Measurements from ENCODE around the gene OR5J2.
"Not testable (repeated sequence)": the region's sequence is repeated elsewhere in the genome, so short reads cannot be mapped to it uniquely, and the experiment has no call there.

OR5J2 gene

DNA sequence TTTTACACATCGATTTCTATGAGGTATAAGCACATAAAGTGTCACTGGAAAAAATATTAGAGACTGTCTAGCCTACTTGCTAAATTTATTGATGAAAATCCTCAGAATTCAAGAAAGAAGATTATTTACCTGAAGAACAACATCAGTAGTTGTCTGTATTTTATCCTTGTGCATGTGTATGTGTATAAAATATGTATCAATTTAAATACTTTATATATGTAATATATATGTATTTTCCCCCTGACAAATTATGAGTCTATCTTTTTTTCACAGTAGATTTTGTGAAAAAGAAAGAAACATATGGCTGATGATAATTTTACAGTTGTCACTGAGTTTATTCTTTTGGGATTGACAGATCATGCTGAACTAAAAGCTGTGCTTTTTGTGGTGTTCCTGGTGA lies at the start of gene OR5J2:
TSS of gene OR5J2 (plus strand) at position 301 of the 400 bp plus-strand sequence. CDS start at position 301, 0 bp downstream.
- no peaks in the 10 kb centered on the region for H3K36me3 ChIP-seq (ENCODE audit: control insufficient read depth in 5 of 5, insufficient read depth in 5 of 5, low read length in 5 of 5)
- no peak within 1 kb of the TSS for H3K9ac ChIP-seq (ENCODE audit: low read length in 5 of 5)
- H3K27ac ChIP-seq (ENCODE audit: low read depth, low read length) = no peak within 1 kb of the TSS
- H3K27me3 ChIP-seq (ENCODE audit: control insufficient read depth in 5 of 5, insufficient read depth in 4 of 5, low read length in 5 of 5) = no peaks in the 10 kb centered on the region
- no peak within 1 kb of the TSS for H3K4me3 ChIP-seq (ENCODE audit: low read depth in 1 of 5, low read length in 5 of 5)
- H3K4me1 ChIP-seq (ENCODE audit: control insufficient read depth in 5 of 5, insufficient read depth in 5 of 5, low read length in 5 of 5) = no peaks in the 10 kb centered on the region
- H3K9me3 ChIP-seq (ENCODE audit: control insufficient read depth in 5 of 5, low read length in 5 of 5) = peaks cover 0 to 20% (median 17%) of the 10 kb centered on the region in 5 donors

DNA sequence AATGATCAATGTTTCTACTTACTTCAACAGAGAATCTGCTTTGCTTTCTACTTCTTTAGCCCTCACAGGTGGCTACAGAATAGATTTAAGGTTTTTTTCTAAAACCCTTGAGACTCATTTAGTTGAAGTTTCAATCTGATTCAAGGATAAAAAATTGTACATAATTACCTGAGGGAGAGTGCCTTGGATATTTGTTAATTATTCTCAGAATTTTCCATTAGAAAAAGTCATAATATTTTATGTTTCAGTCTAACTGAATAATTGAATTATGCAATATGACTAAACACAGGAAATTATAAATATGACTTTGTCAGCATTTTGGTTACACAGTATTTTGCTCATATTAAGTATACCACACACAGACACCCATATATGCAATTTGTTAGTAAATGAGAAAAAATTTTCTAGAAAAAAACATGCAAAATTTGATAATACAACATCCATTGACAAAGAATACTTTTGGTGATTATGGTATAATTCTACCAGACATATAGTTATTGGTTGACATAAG lies 36.2 kb upstream of the OR5J2 start, which contains the start of gene OR8J3:
TSS of gene OR8J3 (minus strand) at position 51 of the 511 bp plus-strand sequence. CDS start 2,483 bp downstream, outside the sequence.
- H3K9ac ChIP-seq (ENCODE audit: low read length in 5 of 5) = no peak within 1 kb of the TSS
- no peaks in the 10 kb centered on the region for H3K36me3 ChIP-seq (ENCODE audit: control insufficient read depth in 5 of 5, insufficient read depth in 5 of 5, low read length in 5 of 5)
- H3K4me3 ChIP-seq (ENCODE audit: low read depth in 1 of 5, low read length in 5 of 5) = no peak within 1 kb of the TSS
- no peaks in the 10 kb centered on the region for H3K27me3 ChIP-seq (ENCODE audit: control insufficient read depth in 5 of 5, insufficient read depth in 4 of 5, low read length in 5 of 5)
- no peaks in the 10 kb centered on the region for H3K4me1 ChIP-seq (ENCODE audit: control insufficient read depth in 5 of 5, insufficient read depth in 5 of 5, low read length in 5 of 5)
- H3K27ac ChIP-seq (ENCODE audit: low read depth, low read length) = no peak within 1 kb of the TSS
- H3K9me3 ChIP-seq (ENCODE audit: control insufficient read depth in 5 of 5, low read length in 5 of 5) = peaks cover 0 to 2% (median 0%) of the 10 kb centered on the region in 5 donors

DNA sequence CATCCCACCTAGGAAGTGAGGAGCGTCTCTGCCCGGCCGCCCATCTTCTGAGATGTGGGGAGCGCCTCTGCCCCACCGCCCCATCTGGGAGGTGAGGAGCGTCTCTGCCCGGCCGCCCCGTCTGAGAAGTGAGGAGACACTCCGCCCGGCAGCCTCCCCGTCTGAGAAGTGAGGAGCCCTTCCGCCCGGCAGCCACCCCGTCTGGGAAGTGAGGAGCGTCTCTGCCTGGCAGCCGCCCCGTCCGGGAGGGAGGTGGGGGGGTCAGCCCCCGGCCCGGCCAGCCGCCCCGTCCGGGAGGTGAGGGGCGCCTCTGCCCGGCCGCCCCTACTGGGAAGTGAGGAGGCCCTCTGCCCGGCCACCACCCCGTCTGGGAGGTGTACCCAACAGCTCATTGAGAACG lies 32.7 kb upstream of the OR5J2 start:
- H3K27me3 ChIP-seq (ENCODE audit: control insufficient read depth in 5 of 5, insufficient read depth in 4 of 5, low read length in 5 of 5); H3K36me3 ChIP-seq (ENCODE audit: control insufficient read depth in 5 of 5, insufficient read depth in 5 of 5, low read length in 5 of 5); H3K9me3 ChIP-seq (ENCODE audit: control insufficient read depth in 5 of 5, low read length in 5 of 5); H3K4me1 ChIP-seq (ENCODE audit: control insufficient read depth in 5 of 5, insufficient read depth in 5 of 5, low read length in 5 of 5); H3K27ac ChIP-seq (ENCODE audit: low read depth, low read length); H3K9ac ChIP-seq (ENCODE audit: low read length in 5 of 5); H3K4me3 ChIP-seq (ENCODE audit: low read depth in 1 of 5, low read length in 5 of 5): not testable (repeated sequence)

DNA sequence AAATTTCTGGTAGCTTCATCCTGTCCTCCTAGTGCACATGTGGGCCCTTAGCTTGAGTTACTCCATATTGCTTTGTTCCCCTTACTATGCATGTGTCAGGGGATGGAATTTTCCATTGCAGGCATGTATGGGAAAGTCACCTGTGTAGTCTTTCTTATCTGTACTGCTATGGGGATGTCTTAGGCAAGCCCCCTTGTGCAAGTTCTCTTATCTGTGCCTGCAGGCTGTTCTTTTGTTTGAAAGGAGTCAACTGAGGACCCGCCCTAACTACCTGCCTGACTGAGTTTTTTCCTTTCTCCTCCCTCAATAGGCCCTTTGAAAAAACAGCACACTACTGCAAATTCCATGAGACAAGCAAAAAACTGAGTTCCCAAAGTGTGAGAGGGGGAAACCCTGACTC lies 25.0 kb upstream of the OR5J2 start:
- Histone ChIP-seq H3K27ac (ENCODE audit: low read depth, low read length) (no peak overlapping the region), H3K27me3 (ENCODE audit: control insufficient read depth in 5 of 5, insufficient read depth in 4 of 5, low read length in 5 of 5) (no peaks in the 10 kb centered on the region), H3K36me3 (ENCODE audit: control insufficient read depth in 5 of 5, insufficient read depth in 5 of 5, low read length in 5 of 5) (no peaks in the 10 kb centered on the region), H3K9me3 (ENCODE audit: control insufficient read depth in 5 of 5, low read length in 5 of 5) (peaks cover 0 to 21% (median 5%) of the 10 kb centered on the region in 5 donors), H3K4me1 (ENCODE audit: control insufficient read depth in 5 of 5, insufficient read depth in 5 of 5, low read length in 5 of 5) (no peaks in the 10 kb centered on the region), H3K9ac (ENCODE audit: low read length in 5 of 5) (no peak overlapping the region), H3K4me3 (ENCODE audit: low read depth in 1 of 5, low read length in 5 of 5) (no peak overlapping the region)

DNA sequence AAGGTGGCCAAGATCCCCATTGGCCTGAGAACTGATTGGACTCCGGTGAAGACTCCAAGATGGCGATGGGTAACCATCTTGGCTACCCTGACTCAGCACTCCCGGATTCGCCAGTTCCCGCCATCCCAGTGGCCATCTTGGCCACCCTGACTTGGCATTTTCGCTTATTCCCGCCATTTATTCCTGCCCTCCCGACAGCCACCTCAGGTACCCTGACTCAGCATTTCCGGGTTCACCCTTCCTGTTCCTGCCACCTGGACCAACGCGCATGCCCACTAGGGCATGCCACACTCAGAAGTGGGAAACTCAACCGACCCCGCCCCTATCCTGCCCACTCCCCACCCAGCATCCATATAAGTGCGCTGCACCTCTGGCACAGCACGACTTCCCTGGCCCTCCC lies 24.1 kb upstream of the OR5J2 start:
- H3K4me3 ChIP-seq (ENCODE audit: low read depth in 1 of 5, low read length in 5 of 5) = no peak overlapping the region
- H3K27me3 ChIP-seq (ENCODE audit: control insufficient read depth in 5 of 5, insufficient read depth in 4 of 5, low read length in 5 of 5) = no peaks in the 10 kb centered on the region
- no peaks in the 10 kb centered on the region for H3K36me3 ChIP-seq (ENCODE audit: control insufficient read depth in 5 of 5, insufficient read depth in 5 of 5, low read length in 5 of 5)
- H3K9ac ChIP-seq (ENCODE audit: low read length in 5 of 5) = no peak overlapping the region
- H3K4me1 ChIP-seq (ENCODE audit: control insufficient read depth in 5 of 5, insufficient read depth in 5 of 5, low read length in 5 of 5) = no peaks in the 10 kb centered on the region
- H3K9me3 ChIP-seq (ENCODE audit: control insufficient read depth in 5 of 5, low read length in 5 of 5) = peaks cover 0 to 21% (median 5%) of the 10 kb centered on the region in 5 donors
- H3K27ac ChIP-seq (ENCODE audit: low read depth, low read length) = no peak overlapping the region

DNA sequence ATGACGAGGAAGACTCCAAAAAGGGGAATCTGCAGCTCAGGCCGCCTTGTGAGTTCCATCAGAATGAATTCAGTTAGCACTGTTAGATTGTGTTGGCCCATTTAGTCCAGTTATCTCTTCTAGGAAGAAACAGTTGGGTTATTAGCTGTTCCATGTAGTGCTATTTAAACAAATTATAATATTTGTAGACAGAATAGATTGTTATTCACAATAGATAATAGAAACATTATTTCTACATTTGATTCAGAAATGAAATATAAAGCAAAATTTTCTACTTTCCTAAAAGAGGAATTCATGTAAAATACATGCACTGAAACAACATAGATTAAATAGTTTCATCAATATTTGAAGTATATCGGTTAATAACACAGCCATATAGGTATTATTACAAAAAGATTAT lies 16.2 kb upstream of the OR5J2 start, which contains the start of gene OR8K5:
TSS of gene OR8K5 (minus strand) at position 101 of the 400 bp plus-strand sequence. CDS start at position 101, 0 bp downstream.
- H3K27me3 ChIP-seq (ENCODE audit: control insufficient read depth in 5 of 5, insufficient read depth in 4 of 5, low read length in 5 of 5) = no peaks in the 10 kb centered on the region
- no peaks in the 10 kb centered on the region for H3K4me1 ChIP-seq (ENCODE audit: control insufficient read depth in 5 of 5, insufficient read depth in 5 of 5, low read length in 5 of 5)
- H3K4me3 ChIP-seq (ENCODE audit: low read depth in 1 of 5, low read length in 5 of 5) = no peak within 1 kb of the TSS
- no peaks in the 10 kb centered on the region for H3K36me3 ChIP-seq (ENCODE audit: control insufficient read depth in 5 of 5, insufficient read depth in 5 of 5, low read length in 5 of 5)
- H3K9ac ChIP-seq (ENCODE audit: low read length in 5 of 5) = no peak within 1 kb of the TSS
- H3K9me3 ChIP-seq (ENCODE audit: control insufficient read depth in 5 of 5, low read length in 5 of 5) = peaks cover 0 to 11% (median 8%) of the 10 kb centered on the region in 5 donors
- H3K27ac ChIP-seq (ENCODE audit: low read depth, low read length) = no peak within 1 kb of the TSS

DNA sequence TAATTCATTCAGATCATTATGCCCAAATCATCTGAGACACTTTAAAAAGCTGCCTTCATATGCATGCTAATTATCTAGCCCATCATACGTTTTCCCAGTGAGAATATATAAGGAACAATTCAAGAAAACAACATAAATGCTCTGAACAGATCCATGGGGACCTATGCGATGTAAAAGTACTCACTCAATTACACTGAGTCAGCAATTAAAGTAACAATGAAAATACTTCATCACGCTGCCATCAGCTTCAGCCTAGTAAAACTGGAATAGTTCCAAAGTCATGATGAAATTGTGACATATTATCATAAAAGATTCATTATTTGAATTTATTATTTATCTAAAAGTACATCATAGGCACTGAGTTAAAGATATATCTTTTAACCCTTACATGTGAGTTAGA lies 12.6 kb upstream of the OR5J2 start:
- H3K27me3 ChIP-seq (ENCODE audit: control insufficient read depth in 5 of 5, insufficient read depth in 4 of 5, low read length in 5 of 5) = no peaks in the 10 kb centered on the region
- no peaks in the 10 kb centered on the region for H3K4me1 ChIP-seq (ENCODE audit: control insufficient read depth in 5 of 5, insufficient read depth in 5 of 5, low read length in 5 of 5)
- no peaks in the 10 kb centered on the region for H3K36me3 ChIP-seq (ENCODE audit: control insufficient read depth in 5 of 5, insufficient read depth in 5 of 5, low read length in 5 of 5)
- H3K9me3 ChIP-seq (ENCODE audit: control insufficient read depth in 5 of 5, low read length in 5 of 5) = peaks cover 0 to 3% (median 0%) of the 10 kb centered on the region in 5 donors
- no peak overlapping the region for H3K4me3 ChIP-seq (ENCODE audit: low read depth in 1 of 5, low read length in 5 of 5)
- H3K27ac ChIP-seq (ENCODE audit: low read depth, low read length) = no peak overlapping the region
- no peak overlapping the region for H3K9ac ChIP-seq (ENCODE audit: low read length in 5 of 5)

DNA sequence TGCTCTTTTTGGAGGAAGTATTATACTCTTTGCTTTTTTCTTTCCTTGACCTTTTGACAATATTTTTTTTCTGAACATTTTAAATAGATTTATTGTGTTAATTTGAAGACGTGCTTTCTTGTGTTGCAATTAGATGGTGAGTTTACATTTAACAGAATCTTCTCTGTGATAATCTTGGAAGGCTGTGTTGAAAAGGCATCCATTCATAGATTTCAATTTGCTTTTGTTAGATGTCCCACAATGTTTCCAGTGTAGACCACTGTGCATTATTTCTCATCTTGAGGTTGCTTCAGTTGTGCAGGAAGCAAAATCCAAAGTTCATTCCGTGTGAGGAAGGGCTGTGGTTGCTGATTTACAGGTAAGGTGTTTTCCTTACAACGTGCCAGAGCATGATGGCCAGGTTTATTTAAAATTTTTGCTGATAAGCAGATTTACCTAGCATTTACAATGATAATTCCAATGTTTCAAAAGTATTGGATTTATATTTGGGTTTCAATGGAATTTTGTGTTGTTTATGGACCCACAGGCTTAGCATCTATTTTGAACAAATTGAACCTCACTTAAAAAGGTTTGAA lies 4.1 kb upstream of the OR5J2 start:
- H3K4me3 ChIP-seq (ENCODE audit: low read depth in 1 of 5, low read length in 5 of 5) = no peak overlapping the region
- H3K9ac ChIP-seq (ENCODE audit: low read length in 5 of 5) = no peak overlapping the region
- peaks cover 0 to 6% (median 3%) of the 10 kb centered on the region in 5 donors for H3K9me3 ChIP-seq (ENCODE audit: control insufficient read depth in 5 of 5, low read length in 5 of 5)
- no peak overlapping the region for H3K27ac ChIP-seq (ENCODE audit: low read depth, low read length)
- H3K4me1 ChIP-seq (ENCODE audit: control insufficient read depth in 5 of 5, insufficient read depth in 5 of 5, low read length in 5 of 5) = no peaks in the 10 kb centered on the region
- H3K27me3 ChIP-seq (ENCODE audit: control insufficient read depth in 5 of 5, insufficient read depth in 4 of 5, low read length in 5 of 5) = no peaks in the 10 kb centered on the region
- no peaks in the 10 kb centered on the region for H3K36me3 ChIP-seq (ENCODE audit: control insufficient read depth in 5 of 5, insufficient read depth in 5 of 5, low read length in 5 of 5)

DNA sequence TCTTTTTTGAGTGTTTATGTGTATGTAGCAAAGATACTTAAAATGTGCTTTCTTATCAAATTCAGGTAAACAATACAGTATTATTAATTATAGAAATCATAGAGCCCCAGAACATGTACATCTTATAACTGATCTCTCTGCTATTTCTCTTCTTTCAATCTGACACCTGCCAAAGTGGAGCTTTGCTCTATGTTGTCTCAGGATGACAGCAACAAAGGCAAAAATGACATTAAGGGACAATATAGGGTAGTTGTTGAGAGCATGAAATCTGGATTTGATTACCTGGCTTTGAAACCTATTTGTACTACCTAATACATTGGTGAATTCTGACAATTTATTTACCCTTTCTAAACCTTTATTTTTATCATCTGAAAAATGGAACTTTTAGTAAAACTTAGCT lies 7.0 kb downstream of the OR5J2 start:
- Histone ChIP-seq H3K9me3 (ENCODE audit: control insufficient read depth in 5 of 5, low read length in 5 of 5) (peaks cover 0 to 14% (median 13%) of the 10 kb centered on the region in 5 donors), H3K27ac (ENCODE audit: low read depth, low read length) (no peak overlapping the region), H3K9ac (ENCODE audit: low read length in 5 of 5) (no peak overlapping the region), H3K4me3 (ENCODE audit: low read depth in 1 of 5, low read length in 5 of 5) (no peak overlapping the region), H3K36me3 (ENCODE audit: control insufficient read depth in 5 of 5, insufficient read depth in 5 of 5, low read length in 5 of 5) (no peaks in the 10 kb centered on the region), H3K27me3 (ENCODE audit: control insufficient read depth in 5 of 5, insufficient read depth in 4 of 5, low read length in 5 of 5) (no peaks in the 10 kb centered on the region), H3K4me1 (ENCODE audit: control insufficient read depth in 5 of 5, insufficient read depth in 5 of 5, low read length in 5 of 5) (no peaks in the 10 kb centered on the region)

DNA sequence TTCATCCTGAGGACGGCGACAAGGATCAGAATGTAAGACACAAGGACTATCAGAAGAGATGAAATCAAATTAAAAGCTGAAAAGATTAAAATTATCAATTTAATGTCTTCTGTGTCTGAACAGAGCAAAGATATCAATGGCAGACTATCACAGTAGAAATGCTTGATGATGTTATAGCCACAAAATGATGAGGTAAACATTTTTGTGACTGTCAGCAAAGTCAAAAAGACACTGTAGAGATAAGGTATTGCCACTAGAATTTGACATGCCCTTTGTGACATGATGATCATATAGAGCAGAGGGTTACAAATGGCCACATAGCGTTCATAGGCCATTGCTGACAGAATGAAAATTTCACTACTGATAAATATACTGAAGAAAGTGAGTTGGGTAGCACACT lies 12.2 kb downstream of the OR5J2 start:
- no peaks in the 10 kb centered on the region for H3K27me3 ChIP-seq (ENCODE audit: control insufficient read depth in 5 of 5, insufficient read depth in 4 of 5, low read length in 5 of 5)
- H3K4me1 ChIP-seq (ENCODE audit: control insufficient read depth in 5 of 5, insufficient read depth in 5 of 5, low read length in 5 of 5) = no peaks in the 10 kb centered on the region
- H3K27ac ChIP-seq (ENCODE audit: low read depth, low read length) = no peak overlapping the region
- no peaks in the 10 kb centered on the region for H3K36me3 ChIP-seq (ENCODE audit: control insufficient read depth in 5 of 5, insufficient read depth in 5 of 5, low read length in 5 of 5)
- H3K4me3 ChIP-seq (ENCODE audit: low read depth in 1 of 5, low read length in 5 of 5) = no peak overlapping the region
- peaks cover 0 to 8% (median 0%) of the 10 kb centered on the region in 5 donors for H3K9me3 ChIP-seq (ENCODE audit: control insufficient read depth in 5 of 5, low read length in 5 of 5)
- no peak overlapping the region for H3K9ac ChIP-seq (ENCODE audit: low read length in 5 of 5)
